Cardiac muscle cell (in vitro differentiated cells and primary cell): ENCODE measurements around the gene ARID3C. TPM values are rescaled to one million over a fixed set of nuclear protein-coding genes. Genes with fewer than 3 reads are reported as not detected.

Experiments used
- DNase-seq, 2 donors: peaks; one replicate each; pipeline versions ENCODE4 v3.0.0 to v3.0.0-alpha.2; 2010 to 2017; ENCODE audit warnings: low read depth in 1 of 2, low spot score in 1 of 2
- H3K27ac ChIP-seq: fragments of 200-600 bp; sonication (generic); 2 replicates; pipeline ENCODE4 v1.5.1; 2016
- H3K27me3 ChIP-seq: fragments of 200-600 bp; sonication (generic); 2 replicates; pipeline ENCODE4 v1.6.0; 2016; ENCODE audit warnings: control low read depth
- H3K36me3 ChIP-seq: fragments of 200-600 bp; sonication (generic); 2 replicates; pipeline ENCODE4 v1.5.1; 2016; ENCODE audit warnings: control low read depth
- H3K4me1 ChIP-seq: fragments of 200-600 bp; sonication (generic); 2 replicates; pipeline ENCODE4 v1.8.1; 2017; ENCODE audit warnings: low read depth, mild to moderate bottlenecking, mixed run types
- H3K4me3 ChIP-seq: fragments of 200-600 bp; sonication (generic); 2 replicates; pipeline ENCODE4 v1.5.1; 2016; ENCODE audit warnings: mild to moderate bottlenecking
- H3K9me3 ChIP-seq: fragments of 200-600 bp; sonication (generic); 2 replicates; pipeline ENCODE4 v1.5.1; 2017; ENCODE audit warnings: low read depth, mild to moderate bottlenecking, control low read depth
- CTCF ChIP-seq: IDR thresholded peaks from 2 replicates; pipeline ENCODE4 v1.5.1; 2012; ENCODE audit warnings: low read depth, mild to moderate bottlenecking, low read length
- polyA plus RNA-seq: library from polyadenylated mRNA; unstranded; fragments of >200 nt; fragmentation: Nextera tagmentation; extraction: Ambion mirVana; gene quantifications from 2 replicates; pipeline ENCODE4 v1.2.1, GENCODE V29; 2016
- total RNA-seq: library from RNA; depleted of rRNA; stranded (reverse); fragments of >200 nt; gene quantifications from 2 replicates; pipeline ENCODE4 v1.2.3, GENCODE V29; 2016

The ARID3C gene
- total and polyA plus RNA-seq, 2 experiments from 2014 or later, result 0.27 to 1.4 TPM

- no peak for TF ChIP-seq CTCF
- Histone ChIP-seq H3K4me1 (peaks cover 5% of the 10 kb centered on the region), H3K9me3 (no peaks in the 10 kb centered on the region), H3K4me3 (no peak overlapping the region), H3K36me3 (peaks cover 3% of the 10 kb centered on the region), H3K27me3 (peaks cover 10% of the 10 kb centered on the region), H3K27ac (no peak overlapping the region)
- DNase-seq, result no peak
Observed at GRCh38 chr9:34635556-34635955, 6.7 kb upstream of the ARID3C start.

GRCh38 chr9:34634551-34635248 is 5.8 kb upstream of the ARID3C start:
- no peak overlapping the region for H3K4me3 ChIP-seq
- TF ChIP-seq CTCF, result no peak

GRCh38 chr9:34633851-34634550 is 5.1 kb upstream of the ARID3C start:
- H3K9me3 ChIP-seq, result no peaks in the 10 kb centered on the region
- peak; percentile 85 for TF ChIP-seq CTCF
- DNase-seq, result peak; percentile 73 to 77
- no peak overlapping the region for H3K27ac ChIP-seq
- peaks cover 26% of the 10 kb centered on the region for H3K27me3 ChIP-seq
- peaks cover 3% of the 10 kb centered on the region for H3K36me3 ChIP-seq
- H3K4me1 ChIP-seq, result peaks cover 5% of the 10 kb centered on the region
- no peak overlapping the region for H3K4me3 ChIP-seq

More at GRCh38 chr9:34634551-34635248, 5.8 kb upstream of the ARID3C start:
- Histone ChIP-seq H3K9me3 (no peaks in the 10 kb centered on the region), H3K27me3 (peaks cover 19% of the 10 kb centered on the region), H3K36me3 (peaks cover 3% of the 10 kb centered on the region), H3K27ac (no peak overlapping the region), H3K4me1 (peaks cover 5% of the 10 kb centered on the region)
- DNase-seq, result no peak

- no peak for TF ChIP-seq CTCF
- peaks cover 2% of the 10 kb centered on the region for H3K4me1 ChIP-seq
- no peak for DNase-seq
- H3K27ac ChIP-seq, result no peak overlapping the region
- H3K36me3 ChIP-seq, result peaks cover 3% of the 10 kb centered on the region
- H3K4me3 ChIP-seq, result no peak overlapping the region
- H3K9me3 ChIP-seq, result no peaks in the 10 kb centered on the region
- H3K27me3 ChIP-seq, result peaks cover 34% of the 10 kb centered on the region
Observed at GRCh38 chr9:34633166-34633565, 4.3 kb upstream of the ARID3C start.

GRCh38 chr9:34630402-34631154 is 1.7 kb upstream of the ARID3C start:
- Histone ChIP-seq H3K36me3 (peaks cover 3% of the 10 kb centered on the region), H3K9me3 (no peaks in the 10 kb centered on the region), H3K4me3 (no peak overlapping the region), H3K27me3 (peaks cover 59% of the 10 kb centered on the region), H3K27ac (no peak overlapping the region), H3K4me1 (no peaks in the 10 kb centered on the region)
- DNase-seq, result no peak
- TF ChIP-seq CTCF, result no peak
